Stimulated activated CD8-positive, alpha-beta memory T cell treated with anti-CD3 and anti-CD28 coated beads, Interleukin-4, amount 100 ng/mL, for 48 hours (primary cell): ENCODE measurements around the gene CCDC7.
"Not testable (repeated sequence)": the region's sequence is repeated elsewhere in the genome, so short reads cannot be mapped to it uniquely, and the experiment has no call there.

Source experiments
- DNase-seq: peaks from one replicate; pipeline ENCODE4 v3.0.0-alpha.2; 2020

CCDC7 gene

GRCh38 chr10:32445740-32446535, at the start of gene CCDC7:
Gene CCDC7, plus strand, starts transcription at chr10:32446140. Its CDS starts 5,503 bp downstream, at chr10:32451643.
- DNase-seq: peak; percentile 84

GRCh38 chr10:32397163-32397562, 48.8 kb upstream of the CCDC7 start:
- not testable (repeated sequence) for DNase-seq

GRCh38 chr10:32399720-32400119, 46.2 kb upstream of the CCDC7 start:
- DNase-seq: not testable (repeated sequence)

- DNase-seq: no peak
These were observed 45.0 kb upstream of the CCDC7 start for GRCh38 chr10:32400961-32401360.

GRCh38 chr10:32402499-32402898, 43.4 kb upstream of the CCDC7 start:
- no peak for DNase-seq

GRCh38 chr10:32403091-32403490, 42.8 kb upstream of the CCDC7 start:
- DNase-seq: no peak

- DNase-seq: no peak
These were observed 37.2 kb upstream of the CCDC7 start for GRCh38 chr10:32408690-32409089.

GRCh38 chr10:32409741-32410140, 36.2 kb upstream of the CCDC7 start:
- no peak for DNase-seq

GRCh38 chr10:32410569-32410968, 35.4 kb upstream of the CCDC7 start:
- no peak for DNase-seq

GRCh38 chr10:32411797-32412498, 34.0 kb upstream of the CCDC7 start:
- DNase-seq: no peak

- no peak for DNase-seq
These were observed 33.5 kb upstream of the CCDC7 start for GRCh38 chr10:32412499-32412853.

- peak; percentile 68 for DNase-seq
These were observed 32.4 kb upstream of the CCDC7 start for GRCh38 chr10:32413513-32413912.

GRCh38 chr10:32415361-32415760, 30.6 kb upstream of the CCDC7 start:
- no peak for DNase-seq

- DNase-seq: no peak
These were observed 27.9 kb upstream of the CCDC7 start for GRCh38 chr10:32417911-32418547.

GRCh38 chr10:32418572-32418971, 27.4 kb upstream of the CCDC7 start:
- DNase-seq: no peak

GRCh38 chr10:32419615-32420014, 26.3 kb upstream of the CCDC7 start:
- DNase-seq: no peak

- DNase-seq: no peak
These were observed 19.8 kb upstream of the CCDC7 start for GRCh38 chr10:32426186-32426585.

- DNase-seq: no peak
These were observed 12.4 kb upstream of the CCDC7 start for GRCh38 chr10:32433542-32433941.

GRCh38 chr10:32436215-32436614, 9.7 kb upstream of the CCDC7 start:
- DNase-seq: no peak

GRCh38 chr10:32437334-32437733, 8.6 kb upstream of the CCDC7 start:
- DNase-seq: no peak

GRCh38 chr10:32445036-32445435, 904 bp upstream of the CCDC7 start:
- no peak for DNase-seq

- no peak for DNase-seq
These were observed 831 bp downstream of the CCDC7 start for GRCh38 chr10:32446536-32447406.

- no peak for DNase-seq
These were observed 8.2 kb downstream of the CCDC7 start for GRCh38 chr10:32454148-32454547.
